ENCODE results near the gene ADK.
A peak's percentile ranks its signal among the peaks of the same experiment; 100 is the strongest.
"Not testable (repeated sequence)": the region's sequence is repeated elsewhere in the genome, so short reads cannot be mapped to it uniquely, and the experiment has no call there.

Gene ADK
- total RNA-seq, result 42.2 to 71.1 reads per million in 2 experiments

DNA sequence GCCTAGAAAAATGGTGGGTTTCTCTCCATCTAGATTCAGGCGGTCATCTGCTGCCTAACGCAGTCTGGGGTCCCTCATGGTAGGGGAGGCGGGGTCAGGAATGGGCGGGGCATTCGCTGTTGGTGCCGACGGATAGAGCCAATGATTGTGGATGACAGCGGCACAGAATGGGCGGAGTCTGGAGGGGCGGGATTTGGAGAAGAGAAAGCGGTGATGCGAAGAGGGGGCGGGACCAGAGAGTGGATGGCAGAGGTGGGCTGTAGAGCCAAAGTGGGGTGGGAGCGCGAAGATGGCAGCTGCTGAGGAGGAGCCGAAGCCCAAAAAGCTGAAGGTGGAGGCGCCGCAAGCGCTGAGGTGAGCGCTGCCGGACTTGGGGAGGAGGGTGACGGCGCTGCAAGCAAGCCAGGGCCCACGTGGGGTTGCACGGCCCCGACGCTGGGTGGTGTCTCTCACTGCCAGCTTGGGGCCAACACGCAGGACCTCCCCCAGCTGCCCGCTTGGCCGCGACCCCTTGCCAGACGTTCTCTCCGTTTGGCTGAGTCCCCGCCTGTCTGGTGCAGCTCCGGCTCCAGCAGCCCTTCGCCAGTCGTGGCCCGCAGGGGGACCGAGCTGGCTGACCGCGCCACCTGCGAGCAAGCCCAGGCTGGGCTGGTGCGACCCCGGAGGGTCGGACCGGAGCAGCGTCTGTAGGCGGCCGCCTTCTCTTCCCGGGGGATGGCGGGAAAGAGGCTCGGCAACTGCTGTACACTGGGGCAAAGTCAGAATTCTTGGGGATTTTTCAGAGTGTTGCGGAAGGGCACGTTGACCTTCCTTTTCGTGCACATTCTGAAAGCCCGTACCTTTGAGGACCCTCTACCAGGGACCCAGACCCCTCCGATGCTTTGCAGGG, at the start of gene ADK:
ADK (plus strand) TSS at position 232 of the 889 bp plus-strand sequence; CDS start at position 290, 58 bp downstream.
- DNase-seq (ENCODE audit: low read depth), result peak; percentile 100

DNA sequence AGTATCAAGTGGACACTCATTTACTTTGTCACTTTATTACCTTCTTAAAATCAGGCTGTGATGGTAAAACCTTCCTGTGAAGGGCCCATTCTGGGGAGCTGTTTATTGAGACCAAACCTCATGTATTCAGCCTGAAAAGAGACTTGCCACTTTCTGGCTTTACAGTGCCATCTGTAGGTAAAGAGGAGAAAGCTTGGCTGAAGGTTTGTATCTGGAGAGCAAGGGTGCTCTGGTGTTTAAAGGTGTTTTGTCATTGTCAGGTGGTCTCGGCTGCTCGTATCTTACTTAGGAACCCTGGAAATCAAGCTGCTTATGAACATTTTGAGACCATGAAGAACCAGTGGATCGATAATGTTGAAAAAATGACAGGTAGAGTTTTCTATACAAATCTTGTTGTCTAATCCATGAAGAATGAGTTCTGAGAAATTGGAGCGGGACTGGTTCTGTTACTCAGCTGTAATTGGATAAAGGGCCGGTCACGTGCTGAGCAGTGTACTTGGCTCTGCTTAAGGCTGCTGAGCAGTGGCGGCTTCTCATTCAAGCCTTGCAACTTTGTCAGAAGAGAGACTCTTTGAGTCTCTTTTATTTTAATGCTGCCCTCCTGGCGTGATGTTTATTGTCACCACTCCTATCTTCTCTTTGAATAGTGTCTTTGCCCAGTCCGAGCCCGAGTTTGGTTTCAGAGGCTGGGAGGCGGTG, 47.3 kb upstream of the ADK start:
- no peak for DNase-seq (ENCODE audit: low read depth)

DNA sequence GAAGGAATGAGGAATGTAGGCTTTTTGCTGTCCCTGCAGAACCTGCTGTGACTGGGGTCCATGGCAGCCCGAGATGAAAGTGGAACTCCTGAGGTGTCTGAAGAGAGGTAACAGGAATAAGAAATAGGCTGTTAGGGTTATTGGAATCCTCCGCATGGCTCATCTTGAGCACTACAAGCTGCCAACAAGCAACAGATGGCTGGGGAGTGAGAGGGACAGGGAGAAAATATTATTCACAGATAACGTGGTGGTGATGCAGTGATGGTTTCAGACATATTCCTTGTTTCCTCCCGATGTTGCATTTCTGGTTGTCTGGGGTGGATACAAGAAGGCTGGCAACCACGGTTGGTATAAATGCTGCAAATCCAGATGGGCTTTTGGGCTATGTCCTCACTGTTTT, 46.5 kb upstream of the ADK start:
- no peak for DNase-seq (ENCODE audit: low read depth)

DNA sequence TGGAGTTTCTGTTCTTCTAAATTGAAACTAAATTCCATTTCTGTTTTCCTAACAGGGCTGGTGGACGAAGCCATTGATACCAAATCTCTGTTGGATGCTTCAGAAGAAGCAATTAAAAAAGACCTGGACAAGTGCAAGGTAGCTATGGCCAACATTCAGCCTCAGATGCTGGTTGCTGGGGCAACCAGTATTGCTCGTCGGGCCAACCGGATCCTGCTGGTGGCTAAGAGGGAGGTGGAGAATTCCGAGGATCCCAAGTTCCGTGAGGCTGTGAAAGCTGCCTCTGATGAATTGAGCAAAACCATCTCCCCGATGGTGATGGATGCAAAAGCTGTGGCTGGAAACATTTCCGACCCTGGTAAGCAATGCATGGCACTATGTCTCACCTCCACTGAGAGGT, 46.0 kb upstream of the ADK start:
- no peak for DNase-seq (ENCODE audit: low read depth)

DNA sequence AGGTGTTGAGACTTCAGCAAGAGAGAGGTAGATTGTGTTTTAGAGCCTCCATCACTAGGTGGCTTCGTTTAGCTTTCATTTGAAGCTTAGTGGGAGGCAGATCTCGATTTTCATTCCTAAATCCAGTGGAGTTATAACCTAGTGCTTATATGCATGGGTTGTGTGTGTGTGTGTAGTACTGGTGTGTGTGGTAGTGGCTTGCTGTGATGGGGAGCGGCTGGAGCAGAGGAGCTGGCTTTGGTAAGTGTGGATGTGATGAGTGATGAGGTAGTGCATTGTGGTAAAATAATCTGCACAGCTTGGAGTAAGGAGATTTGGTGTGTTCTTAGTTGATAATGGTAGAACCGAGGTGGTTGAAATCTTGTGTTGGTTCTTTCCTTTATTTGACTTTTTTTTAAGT, 43.6 kb upstream of the ADK start:
- DNase-seq (ENCODE audit: low read depth), result no peak

DNA sequence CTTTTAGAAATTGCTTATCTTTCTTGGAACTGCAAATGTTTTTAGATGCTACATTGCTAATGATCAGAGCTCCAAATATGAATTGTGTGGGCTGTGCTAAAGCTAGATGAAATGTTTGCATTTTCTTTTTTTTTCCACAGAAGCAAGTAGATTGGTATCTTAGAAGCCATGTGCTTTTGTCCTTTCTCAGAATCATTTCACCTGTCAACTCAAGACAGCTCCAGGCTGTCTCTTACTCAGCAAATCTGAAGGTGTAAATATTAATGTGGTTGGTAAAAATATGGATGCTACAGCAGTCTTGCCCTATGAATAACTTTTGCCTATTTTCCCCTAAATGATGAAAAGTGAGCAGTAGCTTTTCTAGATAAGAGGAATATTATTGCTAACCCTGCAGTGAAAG, 41.6 kb upstream of the ADK start:
- no peak for DNase-seq (ENCODE audit: low read depth)

DNA sequence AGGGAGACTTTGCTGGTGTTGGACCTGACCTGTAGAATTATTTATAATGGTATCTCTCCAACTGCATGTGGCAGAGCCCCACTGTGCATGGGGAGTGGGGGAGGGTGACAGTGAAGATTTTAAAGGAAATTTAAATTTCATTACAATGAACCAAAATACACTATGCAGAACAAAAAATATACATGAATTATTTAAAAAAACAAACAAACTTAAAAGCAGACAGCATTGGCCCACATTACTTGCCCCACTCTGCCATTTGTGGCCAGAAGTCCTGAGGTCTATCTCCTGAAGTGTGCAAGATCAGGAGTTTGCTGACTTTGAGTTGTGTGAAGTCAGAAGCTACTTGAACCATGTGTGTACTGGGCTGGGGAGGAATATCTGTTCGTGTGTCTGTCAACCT, 40.9 kb upstream of the ADK start:
- DNase-seq (ENCODE audit: low read depth), result no peak

DNA sequence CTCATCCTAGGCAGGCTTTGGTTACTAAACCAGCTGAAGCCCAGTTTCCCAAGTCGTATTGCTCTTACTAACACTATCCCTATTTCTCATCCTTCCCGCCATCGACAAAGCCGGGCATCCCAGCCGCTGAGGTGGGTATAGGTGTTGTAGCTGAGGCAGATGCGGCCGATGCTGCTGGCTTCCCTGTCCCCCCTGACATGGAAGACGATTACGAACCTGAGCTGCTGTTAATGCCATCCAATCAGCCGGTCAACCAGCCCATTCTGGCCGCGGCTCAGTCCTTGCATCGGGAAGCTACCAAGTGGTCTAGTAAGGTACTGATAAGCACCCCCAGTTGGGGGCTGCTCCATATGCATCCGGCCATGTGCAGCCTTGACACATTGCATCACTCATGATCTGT, 39.2 kb upstream of the ADK start:
- no peak for DNase-seq (ENCODE audit: low read depth)

DNA sequence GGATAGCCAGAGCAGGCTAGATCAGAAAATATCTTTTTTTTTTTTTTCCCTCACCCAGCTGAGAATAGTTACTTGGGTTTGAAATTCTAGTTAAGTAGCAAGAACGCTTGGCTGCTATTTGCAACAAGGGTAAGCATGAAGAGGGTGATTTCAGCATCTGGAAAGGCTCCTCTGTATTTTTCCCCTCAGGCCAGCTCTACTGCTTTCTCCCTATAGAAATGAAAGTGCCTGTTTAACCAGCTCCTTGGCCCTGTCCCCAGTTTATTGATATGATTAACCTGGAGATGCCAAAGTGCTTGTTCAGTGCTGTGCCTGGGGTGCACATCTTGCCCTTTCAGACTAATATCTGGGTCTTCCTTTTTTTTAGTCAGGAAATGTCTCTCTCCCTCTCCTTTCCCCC, 37.5 kb upstream of the ADK start:
- DNase-seq (ENCODE audit: low read depth), result no peak

DNA sequence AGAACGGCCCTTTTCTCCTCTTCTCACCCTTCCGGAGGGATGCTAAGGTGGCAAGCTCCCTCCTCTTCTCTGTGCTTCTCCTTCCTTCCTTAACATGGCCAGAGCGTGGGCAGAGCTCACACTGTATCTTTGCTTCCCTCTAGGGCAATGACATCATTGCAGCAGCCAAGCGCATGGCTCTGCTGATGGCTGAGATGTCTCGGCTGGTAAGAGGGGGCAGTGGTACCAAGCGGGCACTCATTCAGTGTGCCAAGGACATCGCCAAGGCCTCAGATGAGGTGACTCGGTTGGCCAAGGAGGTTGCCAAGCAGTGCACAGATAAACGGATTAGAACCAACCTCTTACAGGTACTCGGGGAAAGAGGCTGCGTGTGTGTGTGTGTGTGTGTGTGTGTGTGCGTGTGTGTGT, 37.0 kb upstream of the ADK start:
- DNase-seq (ENCODE audit: low read depth), result no peak

DNA sequence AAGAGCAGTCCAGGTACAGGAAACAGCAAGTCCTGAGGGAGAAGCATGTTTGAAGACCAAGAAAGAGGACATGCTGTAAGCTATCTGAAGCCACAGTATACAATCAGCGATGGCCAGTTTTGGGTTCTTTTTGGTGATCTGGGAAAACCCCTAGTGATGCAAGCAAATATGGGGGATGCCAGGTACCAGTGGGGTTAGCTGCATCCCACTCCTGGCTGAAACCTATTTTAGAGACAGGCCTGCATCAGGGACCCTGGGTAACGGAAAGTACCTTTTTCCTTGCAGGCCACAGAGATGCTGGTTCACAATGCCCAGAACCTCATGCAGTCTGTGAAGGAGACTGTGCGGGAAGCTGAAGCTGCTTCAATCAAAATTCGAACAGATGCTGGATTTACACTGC, 33.3 kb upstream of the ADK start:
- no peak for DNase-seq (ENCODE audit: low read depth)

DNA sequence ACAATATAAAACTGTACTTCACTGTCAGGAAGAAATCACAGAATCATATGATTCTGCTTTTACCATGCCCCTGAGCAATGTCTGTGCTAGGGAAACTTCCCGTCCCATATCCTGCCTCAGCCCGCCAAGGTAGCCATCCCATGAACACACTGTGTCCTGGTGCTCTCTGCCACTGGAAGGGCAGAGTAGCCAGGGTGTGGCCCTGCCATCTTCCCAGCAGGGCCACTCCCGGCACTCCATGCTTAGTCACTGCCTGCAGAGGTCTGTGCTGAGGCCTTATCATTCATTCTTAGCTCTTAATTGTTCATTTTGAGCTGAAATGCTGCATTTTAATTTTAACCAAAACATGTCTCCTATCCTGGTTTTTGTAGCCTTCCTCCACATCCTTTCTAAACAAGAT, 32.2 kb upstream of the ADK start:
- DNase-seq (ENCODE audit: low read depth), result no peak

DNA sequence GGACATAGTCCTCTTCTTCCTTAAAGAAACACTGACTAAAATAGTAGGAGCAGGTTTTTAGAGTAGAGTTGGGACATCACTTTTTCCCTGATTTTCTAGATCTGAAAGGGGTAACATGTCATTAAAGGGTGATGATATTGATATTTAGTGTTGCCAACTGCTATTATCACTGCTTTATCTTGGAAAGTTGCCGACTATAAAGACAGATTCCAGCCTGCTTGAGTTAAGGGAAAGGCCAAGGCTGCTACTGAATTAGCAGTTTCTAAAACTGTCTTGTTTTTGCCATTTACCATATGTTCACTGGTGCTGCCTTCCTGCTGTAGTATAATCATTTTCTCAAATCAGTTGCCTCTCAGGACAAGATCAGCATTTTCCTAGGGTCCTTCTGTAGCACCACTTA, 30.1 kb upstream of the ADK start:
- no peak for DNase-seq (ENCODE audit: low read depth)

DNA sequence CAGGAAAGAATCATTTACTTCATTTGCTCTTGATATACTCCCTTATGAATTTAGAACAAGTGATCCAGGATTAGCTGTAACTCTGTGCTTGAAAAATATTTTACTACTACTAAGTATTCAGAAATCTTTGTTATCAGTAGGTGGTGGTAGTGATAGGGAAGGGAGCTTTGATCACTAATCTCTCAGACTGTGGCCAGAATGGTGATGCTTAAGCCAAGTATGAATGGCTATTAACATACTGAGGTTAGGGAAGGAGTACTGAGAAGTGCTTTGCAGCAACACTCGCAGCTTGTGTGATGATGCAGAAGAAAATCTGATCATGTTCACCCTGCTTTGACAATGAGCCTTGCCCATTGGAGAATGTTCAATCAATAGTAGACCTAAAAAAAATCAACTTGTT, 29.7 kb upstream of the ADK start:
- no peak for DNase-seq (ENCODE audit: low read depth)

DNA sequence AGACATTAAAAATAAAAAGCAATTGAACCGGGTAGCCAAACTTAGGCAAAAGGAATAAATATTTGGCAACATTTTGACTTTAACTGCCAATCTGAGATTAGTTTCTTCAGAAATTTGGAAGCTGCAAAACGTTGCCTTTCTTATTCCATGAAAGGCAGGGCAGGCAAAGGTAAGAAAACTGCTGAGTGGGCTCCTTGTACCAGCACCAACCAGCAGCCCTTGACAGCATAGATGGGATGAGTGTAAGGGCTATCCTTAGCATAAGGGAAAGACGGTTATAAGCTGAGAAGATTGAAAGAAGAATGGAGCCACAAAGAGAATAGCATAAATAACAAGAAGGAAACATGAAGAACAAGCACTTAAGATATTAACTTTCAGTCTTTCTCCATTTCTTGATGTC, 29.0 kb upstream of the ADK start:
- no peak for DNase-seq (ENCODE audit: low read depth)

DNA sequence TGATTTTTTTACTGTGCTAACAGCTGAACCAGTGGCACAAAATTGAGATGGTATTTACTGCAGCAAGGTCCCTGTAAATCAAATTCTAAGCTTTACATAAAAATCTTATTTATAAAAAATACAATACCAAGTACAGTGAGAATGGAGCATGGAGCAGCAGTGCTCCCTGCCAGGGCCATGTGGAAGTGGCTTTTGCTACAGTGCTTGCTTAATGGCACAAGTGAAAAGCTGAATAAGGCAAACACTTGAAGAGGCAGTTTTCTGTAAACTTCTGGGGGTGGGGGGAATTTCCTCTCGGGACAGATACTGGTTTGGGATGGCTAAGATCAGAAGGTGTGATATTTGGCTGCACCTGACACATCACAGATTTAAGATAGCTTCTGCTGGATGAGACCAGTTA, 27.9 kb upstream of the ADK start:
- DNase-seq (ENCODE audit: low read depth), result no peak

DNA sequence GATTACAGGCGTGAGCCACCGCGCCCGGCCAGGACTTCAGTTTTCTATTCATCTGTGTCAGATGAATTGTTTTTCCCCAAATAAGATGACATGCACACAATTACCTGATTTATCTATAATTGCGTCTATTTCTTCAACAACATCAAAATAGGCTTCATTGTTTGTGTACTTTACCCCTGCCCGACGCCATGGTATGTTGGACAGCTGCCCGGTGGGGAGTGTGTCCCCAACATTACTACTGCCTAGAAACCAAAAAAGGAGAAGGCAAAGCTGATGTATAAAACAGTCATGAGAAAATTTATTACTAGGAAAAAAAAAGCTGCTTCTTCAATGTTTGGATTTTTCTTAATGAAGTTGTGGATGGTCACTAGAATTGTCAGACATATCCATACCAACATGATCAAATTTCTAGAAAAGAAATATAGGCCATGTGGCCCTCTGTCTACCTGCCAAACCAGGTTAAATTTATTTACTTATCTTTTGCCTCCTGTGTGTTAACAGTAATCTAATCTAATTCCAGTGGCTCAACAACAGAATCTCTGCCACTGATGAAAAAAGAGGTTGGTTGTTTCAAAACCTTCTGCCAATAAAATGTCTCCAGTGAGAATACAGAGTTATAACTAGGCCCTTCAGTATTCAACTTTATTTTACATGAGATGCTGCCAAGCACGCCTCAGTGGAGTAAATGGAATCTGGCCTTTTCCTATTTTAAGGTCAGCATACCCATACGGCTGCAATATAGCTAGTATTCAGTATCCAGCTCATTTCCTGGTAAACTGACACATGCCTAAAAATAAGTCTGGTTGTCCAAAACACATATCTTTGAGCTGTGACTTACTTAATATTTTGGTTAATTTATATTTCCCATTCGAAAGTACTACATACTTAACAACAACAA, 16.8 kb upstream of the ADK start:
- no peak for DNase-seq (ENCODE audit: low read depth)

DNA sequence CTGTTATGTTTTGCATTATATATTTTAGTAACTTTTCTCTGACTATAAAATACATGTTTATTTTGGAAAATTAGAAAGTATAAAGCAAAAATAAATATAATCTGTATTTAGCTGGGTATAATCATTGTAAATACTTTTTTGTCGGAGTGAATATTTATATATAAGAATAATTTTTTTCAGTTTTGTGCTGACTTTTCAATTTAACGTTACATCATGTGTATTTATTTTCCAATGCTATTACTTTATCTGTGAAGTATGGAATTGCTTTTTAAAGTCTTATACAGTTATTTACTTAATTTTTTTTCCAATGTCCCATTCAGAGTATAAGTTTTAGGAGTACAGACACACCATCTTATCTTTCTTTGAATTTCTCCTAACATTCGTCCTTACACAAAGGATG, 15.6 kb upstream of the ADK start:
- no peak for DNase-seq (ENCODE audit: low read depth)

DNA sequence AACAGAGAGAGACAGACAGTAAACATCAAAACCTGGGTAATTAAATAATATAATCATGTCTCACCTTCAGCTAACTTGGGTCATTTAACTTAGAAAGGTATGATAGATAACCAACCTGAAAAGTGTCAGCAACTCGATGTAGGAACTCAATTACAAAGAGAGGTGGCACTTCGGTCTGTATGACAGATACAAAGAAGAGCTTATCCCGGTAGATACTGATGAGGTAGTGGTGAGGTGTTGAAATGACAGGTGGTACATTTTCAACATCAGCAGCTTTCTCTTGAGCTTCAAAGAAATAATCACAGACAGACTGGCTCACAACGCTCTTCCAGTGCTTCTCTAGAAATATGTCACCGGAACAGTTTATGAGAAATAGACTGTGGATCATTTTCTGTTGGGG, 13.0 kb upstream of the ADK start:
- no peak for DNase-seq (ENCODE audit: low read depth)

DNA sequence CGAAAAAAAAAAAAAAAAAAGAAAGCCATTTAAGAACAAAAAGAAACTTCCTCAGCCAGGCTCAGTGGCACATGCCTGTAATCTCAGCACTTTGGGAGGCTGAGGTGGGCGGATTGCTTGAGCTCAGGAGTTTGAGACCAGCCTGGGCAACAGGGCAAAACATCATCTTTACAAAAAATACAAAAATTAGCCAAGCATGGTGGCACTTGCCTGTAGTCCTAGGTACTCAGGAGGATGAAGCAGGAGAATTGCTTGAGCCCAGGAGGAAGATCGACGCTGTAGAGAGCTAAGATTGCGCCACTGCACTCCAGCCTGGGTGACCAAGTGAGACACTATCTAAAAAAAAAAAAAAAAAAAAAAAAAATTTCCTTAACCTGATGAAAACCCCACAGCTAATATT, 12.4 kb upstream of the ADK start:
- DNase-seq (ENCODE audit: low read depth), result not testable (repeated sequence)

DNA sequence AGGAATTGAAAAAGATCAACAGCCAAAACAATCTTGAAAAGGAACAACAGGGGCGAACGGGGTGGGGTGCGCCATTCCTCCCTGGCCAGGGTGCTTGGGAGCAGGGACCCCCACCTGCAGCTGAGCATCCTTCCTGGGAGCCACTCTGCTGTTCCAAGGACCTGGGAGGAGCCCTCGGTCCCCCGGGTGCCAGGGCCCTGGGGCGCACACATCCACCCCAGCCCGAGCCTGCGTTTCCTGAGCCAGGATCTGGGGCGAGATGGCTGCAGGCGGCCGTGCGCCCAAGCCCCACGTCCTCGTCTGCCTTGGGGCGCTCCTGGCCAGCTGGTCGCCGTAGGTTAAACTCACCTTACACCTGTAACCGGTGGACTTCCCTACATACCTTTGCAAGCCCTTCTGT, 11.0 kb upstream of the ADK start:
- no peak for DNase-seq (ENCODE audit: low read depth)

DNA sequence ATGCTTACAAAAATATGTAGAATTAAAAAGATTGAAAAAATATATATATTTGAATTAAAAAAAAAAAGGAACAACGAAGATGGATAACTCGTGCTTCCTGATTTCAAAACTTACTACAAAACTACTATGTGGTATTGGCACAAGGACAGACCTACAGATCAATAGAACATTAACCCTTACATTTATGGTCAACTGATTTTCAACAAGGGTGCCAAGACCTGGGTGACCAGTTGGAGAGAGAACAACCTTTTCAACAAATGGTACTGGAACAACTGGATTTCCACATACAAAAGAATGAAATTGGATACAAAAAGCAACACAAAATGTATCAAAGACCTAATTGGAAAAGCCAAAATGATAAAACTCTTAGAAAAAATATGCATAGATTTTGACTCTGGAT, 10.5 kb upstream of the ADK start:
- no peak for DNase-seq (ENCODE audit: low read depth)

DNA sequence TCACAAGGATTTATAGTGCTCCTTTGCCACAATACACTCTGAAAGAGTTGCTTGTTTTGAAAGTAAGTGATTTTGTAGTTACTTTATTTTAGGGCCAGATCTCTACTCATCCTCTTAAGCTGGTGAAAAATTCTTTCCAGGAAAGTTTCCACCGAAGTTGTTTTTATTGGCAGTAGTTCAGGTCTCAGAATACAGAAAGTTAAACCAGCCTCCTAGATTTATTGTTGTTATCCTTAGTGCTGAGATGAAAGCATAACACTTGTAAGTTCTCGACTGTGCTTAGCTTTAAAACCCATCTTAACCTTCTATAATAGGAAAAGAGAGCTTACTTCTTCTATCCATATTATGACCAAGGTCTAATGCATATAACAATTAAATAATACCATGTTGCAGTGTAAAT, 5.9 kb upstream of the ADK start:
- DNase-seq (ENCODE audit: low read depth), result no peak
